ENCODE results near the gene OCRL.

OCRL gene

GRCh38 chrX:129608496-129608895 is 68.4 kb downstream of the OCRL start:
- Histone ChIP-seq H3K9me2 (replicated peaks; ENCODE audit: low read depth, low read length) (no peaks in the 10 kb centered on the region), H3K4me1 (ENCODE audit: insufficient read depth, low read length, poor library complexity, severe bottlenecking) (no peaks in the 10 kb centered on the region), H4K20me1 (ENCODE audit: insufficient read depth, low read length, poor library complexity, severe bottlenecking) (no peaks in the 10 kb centered on the region), H3F3A (ENCODE audit: low read depth) (no peaks in the 10 kb centered on the region), H3K27me3 (ENCODE audit: insufficient read depth, low read length, poor library complexity, severe bottlenecking) (no peaks in the 10 kb centered on the region), H3K9ac (ENCODE audit: low read depth, low read length, poor library complexity, severe bottlenecking) (no peak overlapping the region), H3K79me2 (ENCODE audit: insufficient read depth, low read length) (no peaks in the 10 kb centered on the region), H3K4me3 (ENCODE audit: low read length, poor library complexity, severe bottlenecking) (no peak overlapping the region), H3K4me2 (ENCODE audit: low read depth, low read length, poor library complexity, severe bottlenecking) (no peak overlapping the region), H3K36me3 (ENCODE audit: insufficient read depth, low read length) (no peaks in the 10 kb centered on the region), H3K9me3 (ENCODE audit: insufficient read depth, low read depth, low read length) (no peaks in the 10 kb centered on the region), H2AFZ (ENCODE audit: low read length) (no peak overlapping the region)
- no peak for TF ChIP-seq EZH2phosphoT487 (IDR thresholded peaks at IDR 0.05; ENCODE audit: borderline replicate concordance)
- TF ChIP-seq, protein P1, sequence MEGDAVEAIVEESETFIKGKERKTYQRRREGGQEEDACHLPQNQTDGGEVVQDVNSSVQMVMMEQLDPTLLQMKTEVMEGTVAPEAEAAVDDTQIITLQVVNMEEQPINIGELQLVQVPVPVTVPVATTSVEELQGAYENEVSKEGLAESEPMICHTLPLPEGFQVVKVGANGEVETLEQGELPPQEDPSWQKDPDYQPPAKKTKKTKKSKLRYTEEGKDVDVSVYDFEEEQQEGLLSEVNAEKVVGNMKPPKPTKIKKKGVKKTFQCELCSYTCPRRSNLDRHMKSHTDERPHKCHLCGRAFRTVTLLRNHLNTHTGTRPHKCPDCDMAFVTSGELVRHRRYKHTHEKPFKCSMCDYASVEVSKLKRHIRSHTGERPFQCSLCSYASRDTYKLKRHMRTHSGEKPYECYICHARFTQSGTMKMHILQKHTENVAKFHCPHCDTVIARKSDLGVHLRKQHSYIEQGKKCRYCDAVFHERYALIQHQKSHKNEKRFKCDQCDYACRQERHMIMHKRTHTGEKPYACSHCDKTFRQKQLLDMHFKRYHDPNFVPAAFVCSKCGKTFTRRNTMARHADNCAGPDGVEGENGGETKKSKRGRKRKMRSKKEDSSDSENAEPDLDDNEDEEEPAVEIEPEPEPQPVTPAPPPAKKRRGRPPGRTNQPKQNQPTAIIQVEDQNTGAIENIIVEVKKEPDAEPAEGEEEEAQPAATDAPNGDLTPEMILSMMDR (conservative IDR thresholded peaks at IDR 0.05; ENCODE audit: low read length), result no peak

- no peak overlapping the region for H3K4me3 ChIP-seq (ENCODE audit: low read length, poor library complexity, severe bottlenecking)
- H3K36me3 ChIP-seq (ENCODE audit: insufficient read depth, low read length), result no peaks in the 10 kb centered on the region
- TF ChIP-seq, protein P1 (conservative IDR thresholded peaks at IDR 0.05; ENCODE audit: low read length), result peak; percentile 29; the same call in 1 of the 2 replicates
- no peak for TF ChIP-seq EZH2phosphoT487 (IDR thresholded peaks at IDR 0.05; ENCODE audit: borderline replicate concordance)
- H3K4me2 ChIP-seq (ENCODE audit: low read depth, low read length, poor library complexity, severe bottlenecking), result no peak overlapping the region
- H3K4me1 ChIP-seq (ENCODE audit: insufficient read depth, low read length, poor library complexity, severe bottlenecking), result no peaks in the 10 kb centered on the region
- no peaks in the 10 kb centered on the region for H3K27me3 ChIP-seq (ENCODE audit: insufficient read depth, low read length, poor library complexity, severe bottlenecking)
- no peaks in the 10 kb centered on the region for H3K9me2 ChIP-seq (replicated peaks; ENCODE audit: low read depth, low read length)
- H3K9ac ChIP-seq (ENCODE audit: low read depth, low read length, poor library complexity, severe bottlenecking), result no peak overlapping the region
- H4K20me1 ChIP-seq (ENCODE audit: insufficient read depth, low read length, poor library complexity, severe bottlenecking), result no peaks in the 10 kb centered on the region
- H3K9me3 ChIP-seq (ENCODE audit: insufficient read depth, low read depth, low read length), result no peaks in the 10 kb centered on the region
- no peak overlapping the region for H2AFZ ChIP-seq (ENCODE audit: low read length)
- no peaks in the 10 kb centered on the region for H3K79me2 ChIP-seq (ENCODE audit: insufficient read depth, low read length)
- H3F3A ChIP-seq (ENCODE audit: low read depth), result no peaks in the 10 kb centered on the region
Measured at GRCh38 chrX:129609395-129609794, 69.3 kb downstream of the OCRL start.

DNA sequence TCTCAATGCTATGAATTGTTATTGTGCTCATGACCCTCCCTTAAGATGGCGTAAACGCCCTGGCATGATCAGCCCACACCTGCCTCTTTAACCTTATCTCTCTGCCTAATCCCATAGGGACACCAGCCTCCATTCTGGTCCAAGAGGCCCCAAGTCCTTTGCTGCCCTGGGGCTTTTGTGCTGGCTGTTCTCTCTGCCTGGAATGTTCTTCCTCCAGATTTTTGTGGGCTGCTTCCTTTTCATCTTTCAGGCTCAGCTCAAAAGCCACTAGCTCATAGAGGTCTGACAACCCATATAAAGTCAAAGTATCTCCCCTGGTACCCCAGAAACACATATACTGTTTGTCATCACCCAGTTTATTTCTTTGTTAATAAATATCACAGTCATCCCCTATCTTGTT is 72.3 kb downstream of the OCRL start:
- Histone ChIP-seq H3K9me2 (replicated peaks; ENCODE audit: low read depth, low read length) (no peaks in the 10 kb centered on the region), H3K9ac (ENCODE audit: low read depth, low read length, poor library complexity, severe bottlenecking) (no peak overlapping the region), H3K4me1 (ENCODE audit: insufficient read depth, low read length, poor library complexity, severe bottlenecking) (no peaks in the 10 kb centered on the region), H2AFZ (ENCODE audit: low read length) (no peak overlapping the region), H3K4me3 (ENCODE audit: low read length, poor library complexity, severe bottlenecking) (no peak overlapping the region), H3F3A (ENCODE audit: low read depth) (no peaks in the 10 kb centered on the region), H3K4me2 (ENCODE audit: low read depth, low read length, poor library complexity, severe bottlenecking) (no peak overlapping the region), H3K36me3 (ENCODE audit: insufficient read depth, low read length) (no peaks in the 10 kb centered on the region), H4K20me1 (ENCODE audit: insufficient read depth, low read length, poor library complexity, severe bottlenecking) (no peaks in the 10 kb centered on the region), H3K79me2 (ENCODE audit: insufficient read depth, low read length) (no peaks in the 10 kb centered on the region), H3K27me3 (ENCODE audit: insufficient read depth, low read length, poor library complexity, severe bottlenecking) (no peaks in the 10 kb centered on the region), H3K9me3 (ENCODE audit: insufficient read depth, low read depth, low read length) (no peaks in the 10 kb centered on the region)
- TF ChIP-seq, protein P1 (conservative IDR thresholded peaks at IDR 0.05; ENCODE audit: low read length), result no peak
- no peak for TF ChIP-seq EZH2phosphoT487 (IDR thresholded peaks at IDR 0.05; ENCODE audit: borderline replicate concordance)

Data from Loucy (cell line).